T-helper 22 cell (primary cell): Measurements from ENCODE around the gene PPIF.

Source experiments
- DNase-seq: peaks from one replicate; pipeline ENCODE4 v3.0.0-alpha.2; 2020; ENCODE audit warnings: low read depth

PPIF gene

DNA sequence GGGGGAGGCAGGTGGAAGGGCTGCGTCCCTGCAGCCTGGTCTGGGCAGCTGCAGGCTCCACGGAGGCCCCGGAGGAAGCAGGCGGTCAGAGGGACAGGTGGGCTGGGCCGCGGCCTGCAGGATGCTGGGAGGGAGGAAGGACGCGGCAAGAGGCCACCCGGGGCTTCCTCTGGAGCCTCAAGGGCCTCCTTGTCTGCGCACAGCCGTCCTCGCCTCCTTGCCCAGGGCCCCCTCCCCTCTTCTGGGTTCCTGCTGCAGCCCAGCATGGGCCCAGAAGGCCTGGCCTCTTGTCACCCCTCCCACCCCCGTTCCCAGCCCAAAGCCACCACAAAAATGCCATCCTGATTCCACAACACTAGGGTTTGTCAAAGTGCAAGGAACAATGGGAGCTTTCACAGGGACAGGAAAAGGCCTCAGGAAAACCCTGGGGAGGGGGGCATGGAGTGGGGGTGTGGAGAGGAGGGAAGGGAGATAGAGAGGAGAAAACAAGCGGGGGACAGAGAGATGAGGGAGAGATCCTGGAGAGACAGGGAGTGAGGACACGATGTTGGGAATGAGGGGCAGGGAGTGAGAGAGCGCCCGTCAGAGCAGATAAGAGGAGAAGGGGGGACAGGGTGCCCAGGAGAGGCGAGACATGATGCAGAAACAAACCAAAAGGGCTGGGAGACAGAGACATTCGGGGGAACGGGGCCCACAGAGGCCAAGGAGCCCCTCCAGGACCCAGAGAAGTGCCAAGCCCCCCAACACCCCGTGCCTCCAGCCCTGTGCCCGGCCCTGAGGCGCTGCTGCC lies 56.4 kb downstream of the PPIF start:
- no peak for DNase-seq

DNA sequence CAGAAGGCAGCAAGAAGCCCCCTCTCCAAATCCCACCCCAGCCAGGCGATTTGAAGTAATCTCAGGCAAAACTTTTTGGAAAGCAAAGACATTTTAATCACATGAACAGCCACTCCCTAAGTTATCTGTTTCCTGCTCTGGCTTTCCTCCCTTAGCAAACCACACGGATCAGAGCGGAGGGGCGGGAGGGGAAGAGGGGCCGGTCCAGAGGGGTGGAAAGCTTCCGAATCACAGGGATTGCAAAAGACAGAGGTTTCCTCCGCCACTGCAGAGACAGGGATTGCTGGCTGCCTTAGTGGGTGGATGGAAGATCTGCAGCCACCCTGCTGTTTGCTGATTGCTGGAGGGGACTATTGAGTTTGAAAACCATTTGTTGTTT lies 57.0 kb downstream of the PPIF start:
- DNase-seq: no peak

DNA sequence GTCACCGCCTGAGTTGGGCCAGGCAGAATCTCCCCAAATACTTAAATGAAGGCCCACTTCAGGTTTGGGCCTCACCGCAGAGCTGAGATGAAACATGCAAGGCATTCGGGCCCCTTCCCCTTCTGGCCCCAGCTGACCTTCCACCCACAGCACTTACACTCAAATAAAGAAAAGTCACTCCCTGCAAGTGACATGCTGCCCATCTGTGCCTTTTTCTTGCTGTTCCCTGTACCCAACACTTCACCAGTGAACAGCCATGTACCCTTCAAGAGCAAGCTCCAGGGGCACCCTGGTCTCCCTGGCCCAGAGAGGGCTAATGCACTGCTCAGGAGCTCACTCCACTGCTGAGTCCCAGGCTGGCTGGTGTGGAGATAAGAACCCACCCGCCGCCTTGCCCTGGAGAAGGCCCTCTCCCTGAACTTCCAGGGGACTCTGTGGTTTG lies 57.4 kb downstream of the PPIF start:
- no peak for DNase-seq
